CD14-positive monocyte (primary cell): ENCODE results near the gene EMD. TPM values are rescaled to one million over a fixed set of nuclear protein-coding genes. Genes with fewer than 3 reads are reported as not detected.

Experiments used
- DNase-seq, 3 donors: peaks; one replicate each; pipeline ENCODE4 v3.0.0-alpha.2; 2011 to 2022
- H2AFZ ChIP-seq: 2 replicates; pipeline ENCODE4 v1.6.0; 2012; ENCODE audit warnings: mild to moderate bottlenecking, low read depth, low read length, inconsistent platforms; ENCODE audit not compliant: insufficient read depth, poor library complexity, severe bottlenecking
- H3K27ac ChIP-seq, 2 donors: 1 replicate in 1 of 2; 2 replicates in 1 of 2; pipeline ENCODE4 v1.5.1; 2012 to 2013; ENCODE audit warnings: low read length in 2 of 2, control low read depth in 1 of 2, inconsistent platforms in 1 of 2, low read depth in 1 of 2, mild to moderate bottlenecking in 1 of 2
- H3K27me3 ChIP-seq, 2 donors: one replicate each; pipeline versions ENCODE4 v1.6.0 to v1.6.1; 2011 to 2013; ENCODE audit warnings: low read length in 2 of 2; ENCODE audit not compliant: control insufficient read depth in 2 of 2, insufficient read depth in 2 of 2
- H3K36me3 ChIP-seq, 2 donors: replicated peaks in 1 of 2; 1 replicate in 1 of 2; 2 replicates in 1 of 2; pipeline versions ENCODE4 v1.5.1 to v1.6.1; 2012 to 2013; ENCODE audit warnings: low read length in 2 of 2, control low read depth in 1 of 2, inconsistent platforms in 1 of 2, mild to moderate bottlenecking in 1 of 2; ENCODE audit not compliant: insufficient read depth in 2 of 2, control insufficient read depth in 1 of 2
- H3K4me1 ChIP-seq, 2 donors: 1 replicate in 1 of 2; 2 replicates in 1 of 2; pipeline versions ENCODE4 v1.5.1 to v1.6.1; 2012 to 2013; ENCODE audit warnings: low read length in 2 of 2, control low read depth in 1 of 2, inconsistent platforms in 1 of 2, mild to moderate bottlenecking in 1 of 2, moderate library complexity in 1 of 2; ENCODE audit not compliant: insufficient read depth in 2 of 2, control insufficient read depth in 1 of 2
- H3K4me2 ChIP-seq: replicated peaks from 2 replicates; pipeline ENCODE3; 2012; ENCODE audit warnings: low read length, moderate library complexity, mild to moderate bottlenecking; ENCODE audit not compliant: poor library complexity, severe bottlenecking; ENCODE audit errors: extremely low read depth
- H3K4me3 ChIP-seq, 3 experiments: fragments of 200-600 bp in 1 of 3; sonication (generic) in 1 of 3; replicated peaks in 1 of 3; 1 replicate in 2 of 3; 2 replicates in 1 of 3; pipeline ENCODE4 v1.5.1; 2011 to 2013; ENCODE audit warnings: low read length in 3 of 3, mild to moderate bottlenecking in 3 of 3, control low read depth in 2 of 3, low read depth in 2 of 3, inconsistent platforms in 1 of 3, moderate library complexity in 1 of 3
- H3K79me2 ChIP-seq: 2 replicates; pipeline ENCODE4 v1.6.0; 2012; ENCODE audit warnings: mild to moderate bottlenecking, control low read depth, inconsistent platforms, low read length, moderate library complexity; ENCODE audit not compliant: insufficient read depth
- H3K9ac ChIP-seq: 2 replicates; pipeline ENCODE4 v1.6.0; 2017; ENCODE audit warnings: low read length, mild to moderate bottlenecking; ENCODE audit not compliant: insufficient read depth, poor library complexity, severe bottlenecking
- H3K9me3 ChIP-seq, 2 donors: replicated peaks in 1 of 2; 1 replicate in 1 of 2; 2 replicates in 1 of 2; pipeline versions ENCODE4 v1.5.1 to v1.6.1; 2012 to 2013; ENCODE audit warnings: low read length in 2 of 2, control low read depth in 1 of 2; ENCODE audit not compliant: control insufficient read depth in 1 of 2, insufficient read depth in 1 of 2
- H4K20me1 ChIP-seq: 2 replicates; pipeline ENCODE4 v1.6.0; 2012; ENCODE audit warnings: mild to moderate bottlenecking, low read length, control low read depth, moderate library complexity; ENCODE audit not compliant: insufficient read depth
- H3K27ac Mint-ChIP-seq, 7 donors: one replicate each; pipeline ENCODE4 v1.8.0; 2020; ENCODE audit warnings: mild to moderate bottlenecking in 7 of 7, mixed read lengths in 7 of 7, moderate library complexity in 6 of 7, inconsistent platforms in 2 of 7
- H3K27me3 Mint-ChIP-seq, 3 donors: one replicate each; pipeline ENCODE4 v1.8.0; 2021 to 2022; ENCODE audit warnings: low read depth in 3 of 3, mild to moderate bottlenecking in 3 of 3, mixed read lengths in 3 of 3, moderate library complexity in 3 of 3, inconsistent platforms in 1 of 3
- H3K36me3 Mint-ChIP-seq, 2 donors: one replicate each; pipeline ENCODE4 v1.8.0; 2020; ENCODE audit warnings: mixed read lengths in 2 of 2, inconsistent platforms in 1 of 2, mild to moderate bottlenecking in 1 of 2
- H3K4me1 Mint-ChIP-seq: one replicate; pipeline ENCODE4 v1.8.0; 2020; ENCODE audit warnings: mild to moderate bottlenecking, mixed read lengths
- H3K4me3 Mint-ChIP-seq, 2 donors: one replicate each; pipeline ENCODE4 v1.8.0; 2020; ENCODE audit warnings: mild to moderate bottlenecking in 2 of 2, mixed read lengths in 2 of 2, moderate library complexity in 1 of 2
- H3K9me3 Mint-ChIP-seq, 7 donors: one replicate each; pipeline ENCODE4 v1.8.0; 2020 to 2022; ENCODE audit warnings: mixed read lengths in 7 of 7, mild to moderate bottlenecking in 6 of 7, moderate library complexity in 6 of 7, inconsistent platforms in 2 of 7
- CTCF ChIP-seq: fragments of 200-600 bp; IDR thresholded peaks from one replicate; pipeline ENCODE4 v1.8.0; 2022; ENCODE audit warnings: antibody characterized with exemption, mild to moderate bottlenecking
- WGBS: methylation state at CpG from one replicate; pipeline ENCODE4 v1.1.5; 2013; ENCODE audit warnings: missing lambda C conversion rate; ENCODE audit not compliant: insufficient coverage; 5-methylcytosine and 5-hydroxymethylcytosine counted together
- intact Hi-C, 2 donors: fragments of 100-400 bp; cut with micrococcal nuclease; formaldehyde crosslinking; loops; one replicate each; pipeline versions ENCODE4 v1.15.0 to v1.15.1; 2023
- polyA plus RNA-seq, 3 donors: library from polyadenylated mRNA; depleted of rRNA in 1 of 3; unstranded in 2 of 3; stranded (reverse) in 1 of 3; fragments of 300-500 nt in 2 of 3; fragments of >200 nt in 1 of 3; fragmentation: Illumina TruSeq in 2 of 3; gene quantifications; 1 replicate in 2 of 3; 2 replicates in 1 of 3; pipeline ENCODE4 v1.2.3, GENCODE V29; 2012 to 2021

Gene EMD
- polyA plus RNA-seq, 3 donors = 14.0 to 126 (median 17.6) TPM

GRCh38 chrX:154411981-154412340, 32.9 kb downstream of the EMD start:
- peak overlapping the region; percentile 45 to 76 (median 55) for H3K4me3 ChIP-seq
- intact Hi-C loops = loop anchor here in 1 of 2 donors (2.0 kb wide), 1 partner anchor 15 kb away; no protein-coding TSS in a partner anchor
- DNase-seq = peak in 1 of 3 donors; percentile 22
- H3K36me3 ChIP-seq = peaks cover 5 to 15% of the 10 kb centered on the region in 2 donors
- 0% methylated on average over 5 of the region's 29 CpGs for WGBS
- H3K9ac ChIP-seq = peak overlapping the region; percentile 81
- Mint-ChIP-seq H3K27ac (peak overlapping the region; percentile 82 to 92 (median 90)), H3K4me3 (peak overlapping the region; percentile 72 to 82), H3K4me1 (peaks cover 18% of the 10 kb centered on the region), H3K27me3 (peaks cover 0 to 6% (median 4%) of the 10 kb centered on the region in 3 donors), H3K9me3 (peaks cover 0 to 8% (median 2%) of the 10 kb centered on the region in 7 donors), H3K36me3 (peaks cover 8 to 12% of the 10 kb centered on the region in 2 donors)
- H3K4me1 ChIP-seq = peaks cover 39 to 42% of the 10 kb centered on the region in 2 donors
- no peak for TF ChIP-seq CTCF
- H4K20me1 ChIP-seq = no peaks in the 10 kb centered on the region
- H3K4me2 ChIP-seq = peak overlapping the region; percentile 74
- H2AFZ ChIP-seq = peak overlapping the region; percentile 35
- H3K27me3 ChIP-seq = no peaks in the 10 kb centered on the region
- H3K79me2 ChIP-seq = peaks cover 42% of the 10 kb centered on the region
- no peaks in the 10 kb centered on the region for H3K9me3 ChIP-seq
- peak overlapping the region; percentile 80 to 89 for H3K27ac ChIP-seq

GRCh38 chrX:154412468-154412867, 33.4 kb downstream of the EMD start:
- Histone ChIP-seq H3K27ac (peak overlapping the region; percentile 80 to 89), H3K79me2 (peaks cover 41% of the 10 kb centered on the region), H3K9ac (peak overlapping the region; percentile 81), H3K4me3 (peak overlapping the region; percentile 45 to 76 (median 55)), H3K4me1 (peaks cover 39 to 41% of the 10 kb centered on the region in 2 donors), H3K9me3 (no peaks in the 10 kb centered on the region), H3K36me3 (peaks cover 7 to 15% of the 10 kb centered on the region in 2 donors), H4K20me1 (no peaks in the 10 kb centered on the region), H3K4me2 (peak overlapping the region; percentile 74), H2AFZ (peak overlapping the region; percentile 15), H3K27me3 (no peaks in the 10 kb centered on the region)
- peaks cover 0 to 8% (median 2%) of the 10 kb centered on the region in 7 donors for H3K9me3 Mint-ChIP-seq
- H3K36me3 Mint-ChIP-seq = peaks cover 8 to 15% of the 10 kb centered on the region in 2 donors
- peaks cover 0 to 6% (median 4%) of the 10 kb centered on the region in 3 donors for H3K27me3 Mint-ChIP-seq
- no peak for TF ChIP-seq CTCF
- peak overlapping the region; percentile 82 to 92 (median 90) for H3K27ac Mint-ChIP-seq
- intact Hi-C loops = loop anchor here in 1 of 2 donors (2.0 kb wide), 1 partner anchor 14 kb away; no protein-coding TSS in a partner anchor
- peak; percentile 48 to 68 (median 63) for DNase-seq
- peak overlapping the region; percentile 72 to 82 for H3K4me3 Mint-ChIP-seq
- 0% methylated on average over 1 of the region's 4 CpGs for WGBS
- peaks cover 18% of the 10 kb centered on the region for H3K4me1 Mint-ChIP-seq
